Liver (tissue), 3 donors: ENCODE measurements around the gene LRRC45.

Experiments used
- CTCF ChIP-seq: fragments of 150-350 bp; IDR thresholded peaks from 2 replicates; pipeline ENCODE4 v1.5.1; 2017; ENCODE audit warnings: improper control_type of control experiment, low read depth, low read length; ENCODE audit not compliant: missing input control
- JUND ChIP-seq, 2 donors: IDR thresholded peaks; 2 replicates each; pipeline ENCODE4 v1.6.1; 2016; ENCODE audit warnings: antibody characterized with exemption in 2 of 2
- RXRA ChIP-seq, 2 donors: IDR thresholded peaks; 2 replicates each; pipeline ENCODE4 v1.6.1; 2017 to 2018; ENCODE audit warnings: antibody characterized with exemption in 2 of 2, mild to moderate bottlenecking in 1 of 2
- donor health status: healthy.
- donor health status: healthy.

GRCh38 chr17:82031303-82031884 is 8.3 kb downstream of the LRRC45 start, which contains the start of gene RAC3:
- TF ChIP-seq CTCF = no peak
- TF ChIP-seq JUND (IDR thresholded peaks at IDR 0.05) = no peak
- no peak for TF ChIP-seq RXRA (IDR thresholded peaks at IDR 0.05)
